Chondrocyte (in vitro differentiated cells): Measurements from ENCODE around the gene MRAS. TPM values are rescaled to one million over a fixed set of nuclear protein-coding genes. Genes with fewer than 3 reads are reported as not detected.
A peak's percentile ranks its signal among the peaks of the same experiment; 100 is the strongest.
"Not testable (repeated sequence)": the region's sequence is repeated elsewhere in the genome, so short reads cannot be mapped to it uniquely, and the experiment has no call there.

ENCODE experiments used
- DNase-seq: peaks from one replicate; pipeline ENCODE4 v3.0.0; 2021; ENCODE audit warnings: mixed read lengths, low spot score
- H3K27ac Mint-ChIP-seq: one replicate; pipeline ENCODE4 v1.8.0; 2021; ENCODE audit warnings: mild to moderate bottlenecking, moderate library complexity, mixed read lengths; ENCODE audit not compliant: unreplicated experiment
- H3K27me3 Mint-ChIP-seq: 2 replicates; pipeline ENCODE4 v1.8.0; 2021; ENCODE audit warnings: low read depth, mixed read lengths
- H3K36me3 Mint-ChIP-seq: 2 replicates; pipeline ENCODE4 v1.8.0; 2021; ENCODE audit warnings: low read depth, mixed read lengths
- H3K4me1 Mint-ChIP-seq: 2 replicates; pipeline ENCODE4 v1.8.0; 2021; ENCODE audit warnings: low read depth, mild to moderate bottlenecking, mixed read lengths
- H3K4me3 Mint-ChIP-seq: one replicate; pipeline ENCODE4 v1.8.0; 2021; ENCODE audit warnings: mild to moderate bottlenecking, moderate library complexity, mixed read lengths; ENCODE audit not compliant: unreplicated experiment
- H3K9me3 Mint-ChIP-seq: 2 replicates; pipeline ENCODE4 v1.8.0; 2021; ENCODE audit warnings: low read depth, mixed read lengths
- total RNA-seq: library from RNA; stranded (reverse); gene quantifications from 3 replicates; pipeline ENCODE4 v1.2.1, GENCODE V29; 2021
- TF ChIP-seq, protein P1 (sequence below): fragments of 200-600 bp; sonication (generic); IDR thresholded peaks from 2 replicates; pipeline ENCODE4 v1.5.0; 2021; ENCODE audit warnings: antibody characterized with exemption, mild to moderate bottlenecking, moderate library complexity

Gene MRAS
- total RNA-seq, 1 donor from 2014 or later, result 68.4 TPM

DNA sequence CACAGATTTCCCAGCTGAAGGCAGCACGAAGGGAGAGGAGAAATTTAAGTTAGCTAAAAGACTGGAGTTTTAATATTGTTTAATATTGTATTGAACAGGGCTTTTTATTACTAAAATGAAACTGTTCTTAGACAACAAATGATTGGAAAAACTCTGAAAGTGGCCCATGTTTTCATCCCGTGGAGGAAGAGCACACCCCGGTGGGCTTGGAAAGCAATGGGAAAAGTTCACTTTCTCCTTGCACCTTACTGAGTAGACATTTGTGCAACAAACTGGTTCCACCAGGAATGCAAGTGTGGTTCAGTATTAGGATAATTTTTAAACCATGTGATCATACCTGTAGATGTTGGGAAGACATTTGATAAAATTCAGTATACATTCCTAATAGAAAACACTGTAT lies 77.8 kb downstream of the MRAS start:
- H3K27ac Mint-ChIP-seq, result no peak overlapping the region
- H3K4me3 Mint-ChIP-seq, result no peak overlapping the region
- H3K9me3 Mint-ChIP-seq, result no peaks in the 10 kb centered on the region
- no peaks in the 10 kb centered on the region for H3K4me1 Mint-ChIP-seq
- no peak for DNase-seq
- peaks cover 1% of the 10 kb centered on the region for H3K27me3 Mint-ChIP-seq
- H3K36me3 Mint-ChIP-seq, result no peaks in the 10 kb centered on the region
- TF ChIP-seq, protein P1, sequence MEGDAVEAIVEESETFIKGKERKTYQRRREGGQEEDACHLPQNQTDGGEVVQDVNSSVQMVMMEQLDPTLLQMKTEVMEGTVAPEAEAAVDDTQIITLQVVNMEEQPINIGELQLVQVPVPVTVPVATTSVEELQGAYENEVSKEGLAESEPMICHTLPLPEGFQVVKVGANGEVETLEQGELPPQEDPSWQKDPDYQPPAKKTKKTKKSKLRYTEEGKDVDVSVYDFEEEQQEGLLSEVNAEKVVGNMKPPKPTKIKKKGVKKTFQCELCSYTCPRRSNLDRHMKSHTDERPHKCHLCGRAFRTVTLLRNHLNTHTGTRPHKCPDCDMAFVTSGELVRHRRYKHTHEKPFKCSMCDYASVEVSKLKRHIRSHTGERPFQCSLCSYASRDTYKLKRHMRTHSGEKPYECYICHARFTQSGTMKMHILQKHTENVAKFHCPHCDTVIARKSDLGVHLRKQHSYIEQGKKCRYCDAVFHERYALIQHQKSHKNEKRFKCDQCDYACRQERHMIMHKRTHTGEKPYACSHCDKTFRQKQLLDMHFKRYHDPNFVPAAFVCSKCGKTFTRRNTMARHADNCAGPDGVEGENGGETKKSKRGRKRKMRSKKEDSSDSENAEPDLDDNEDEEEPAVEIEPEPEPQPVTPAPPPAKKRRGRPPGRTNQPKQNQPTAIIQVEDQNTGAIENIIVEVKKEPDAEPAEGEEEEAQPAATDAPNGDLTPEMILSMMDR, result peak; percentile 79

DNA sequence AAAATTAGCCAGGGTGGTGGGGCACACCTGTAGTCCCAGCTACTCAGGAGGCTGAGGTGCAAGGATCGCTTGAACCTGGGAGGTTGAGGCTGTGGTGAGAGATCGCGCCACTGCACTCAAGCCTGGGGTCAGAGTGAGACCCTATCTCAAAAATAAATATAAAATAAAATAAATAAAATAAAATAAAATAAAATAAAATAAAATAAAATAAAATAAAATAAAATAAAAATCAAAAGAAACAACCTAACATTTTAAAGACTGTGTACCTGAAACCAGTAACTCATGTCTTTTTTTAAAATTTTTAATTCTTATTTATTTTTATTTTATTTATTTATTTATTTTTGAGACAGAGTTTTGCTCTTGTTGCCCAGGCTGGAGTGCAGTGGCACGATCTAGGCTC lies 78.4 kb downstream of the MRAS start:
- H3K9me3 Mint-ChIP-seq, H3K4me3 Mint-ChIP-seq, H3K4me1 Mint-ChIP-seq, H3K36me3 Mint-ChIP-seq, H3K27ac Mint-ChIP-seq, DNase-seq, H3K27me3 Mint-ChIP-seq: not testable (repeated sequence)

DNA sequence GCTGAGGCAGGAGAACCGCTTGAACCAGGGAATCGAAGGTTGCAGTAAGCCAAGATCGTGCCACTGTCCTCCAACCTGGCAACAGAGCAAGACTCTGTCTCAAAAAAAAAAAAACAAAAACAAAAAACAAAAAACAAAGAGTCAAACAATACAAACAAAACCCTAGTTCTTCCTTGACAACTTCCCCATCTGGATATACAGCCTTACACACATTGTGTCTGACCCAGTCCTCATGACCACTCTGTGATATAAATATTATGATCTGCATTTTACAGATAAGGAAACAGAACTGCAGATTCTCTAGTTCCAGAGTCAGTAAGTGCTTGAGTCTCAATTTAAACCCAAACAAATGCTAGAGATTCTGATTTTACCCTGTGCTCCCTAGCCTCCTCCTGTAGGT lies 81.3 kb downstream of the MRAS start:
- peaks cover 3% of the 10 kb centered on the region for H3K9me3 Mint-ChIP-seq
- TF ChIP-seq, protein P1, result no peak
- H3K36me3 Mint-ChIP-seq, result no peaks in the 10 kb centered on the region
- H3K27me3 Mint-ChIP-seq, result peaks cover 18% of the 10 kb centered on the region
- H3K27ac Mint-ChIP-seq, result no peak overlapping the region
- DNase-seq, result no peak
- H3K4me1 Mint-ChIP-seq, result peaks cover 3% of the 10 kb centered on the region
- no peak overlapping the region for H3K4me3 Mint-ChIP-seq

DNA sequence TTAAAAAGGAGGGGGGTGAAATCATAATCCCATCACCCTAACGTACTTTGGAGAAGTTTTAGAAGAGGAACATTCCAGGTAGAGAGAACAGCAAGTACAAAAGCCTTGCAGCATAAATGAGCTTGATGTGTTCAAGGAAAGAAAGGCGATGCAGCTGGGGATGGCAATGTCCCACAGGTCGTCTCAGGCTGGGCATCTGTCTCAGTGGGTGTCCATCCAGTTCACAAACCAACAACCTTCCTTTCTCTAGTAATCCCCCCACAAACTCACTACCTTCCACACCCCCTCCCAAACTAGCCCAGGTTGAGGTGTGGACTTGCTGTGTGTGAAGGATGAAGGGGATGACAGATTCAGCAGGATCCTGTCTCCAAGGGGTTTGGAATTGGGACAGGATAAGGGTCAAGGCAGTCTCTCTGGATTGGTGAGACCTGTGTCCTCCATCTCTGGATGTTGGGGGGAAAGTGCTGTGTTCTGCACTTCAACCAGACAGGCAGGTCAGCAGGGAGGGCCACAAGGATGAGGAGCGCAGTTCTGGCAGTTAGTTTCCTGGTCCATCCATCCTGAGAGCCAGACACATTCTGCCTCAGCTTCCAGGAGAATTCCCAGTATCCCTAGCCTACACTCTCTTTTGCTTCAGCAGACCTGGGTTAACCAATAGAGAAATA lies 84.3 kb downstream of the MRAS start:
- Mint-ChIP-seq H3K27ac (no peak overlapping the region), H3K4me3 (no peak overlapping the region), H3K36me3 (no peaks in the 10 kb centered on the region), H3K9me3 (peaks cover 3% of the 10 kb centered on the region), H3K27me3 (peaks cover 25% of the 10 kb centered on the region), H3K4me1 (peaks cover 3% of the 10 kb centered on the region)
- TF ChIP-seq, protein P1, result no peak
- no peak for DNase-seq

DNA sequence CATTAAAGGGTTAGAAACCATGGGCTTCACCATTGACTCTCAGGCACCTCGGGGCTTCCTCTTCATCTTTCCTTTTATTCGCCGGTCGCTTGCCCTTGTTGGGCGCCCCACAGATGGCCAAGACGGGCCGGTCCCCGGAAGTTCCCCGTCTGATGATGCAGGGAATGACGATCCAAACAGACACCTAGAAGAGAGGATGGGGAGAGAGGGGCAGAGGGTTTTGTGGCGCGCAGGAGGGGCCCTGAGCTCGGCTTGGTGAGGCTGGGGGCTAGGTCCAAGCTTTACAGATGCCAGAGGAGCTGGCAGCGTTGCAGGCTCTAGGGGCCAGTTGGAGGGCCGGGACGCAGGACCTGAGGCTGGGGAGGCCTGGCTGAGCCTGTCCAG lies 85.5 kb downstream of the MRAS start:
- Mint-ChIP-seq H3K27ac (no peak overlapping the region), H3K27me3 (peaks cover 25% of the 10 kb centered on the region)
- TF ChIP-seq, protein P1, result no peak

DNA sequence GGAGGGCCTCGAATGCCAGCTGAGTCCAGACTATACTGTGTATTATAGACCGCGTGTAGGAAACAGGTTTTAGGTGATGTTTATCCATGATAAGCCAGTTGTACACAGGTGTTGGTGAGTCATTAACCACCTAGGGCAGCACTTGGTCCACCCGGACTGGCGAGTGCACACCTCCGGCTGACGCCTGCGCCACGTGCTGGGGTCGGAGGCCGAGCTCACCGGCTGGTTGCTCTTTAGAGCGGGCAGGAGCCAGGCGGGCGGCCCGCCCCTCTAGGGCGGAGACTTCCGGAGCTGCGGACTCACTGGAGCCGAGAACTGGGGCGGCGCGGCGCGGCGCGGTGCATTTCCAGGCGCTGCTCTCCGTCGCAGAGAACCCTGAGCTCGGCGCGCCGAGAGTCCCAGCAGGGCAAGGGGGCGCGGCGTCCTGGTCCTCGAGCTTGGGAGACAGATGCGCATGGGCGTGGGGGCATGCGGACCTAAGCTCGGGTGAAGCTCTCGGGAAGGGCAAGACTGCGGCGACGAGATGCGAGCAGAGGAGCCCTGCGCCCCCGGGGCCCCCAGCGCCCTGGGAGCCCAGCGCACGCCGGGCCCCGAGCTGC lies 86.0 kb downstream of the MRAS start, which contains the start of gene ESYT3:
TSS of gene ESYT3 (plus strand) at position 341 of the 599 bp plus-strand sequence. CDS start at position 524, 183 bp downstream.
- H3K27ac Mint-ChIP-seq, result no peak within 1 kb of the TSS
- H3K4me3 Mint-ChIP-seq, result peak within 1 kb of the TSS; percentile 72
- H3K27me3 Mint-ChIP-seq, result peaks cover 25% of the 10 kb centered on the region
- peaks cover 3% of the 10 kb centered on the region for H3K9me3 Mint-ChIP-seq
- TF ChIP-seq, protein P1, result no peak
- peaks cover 3% of the 10 kb centered on the region for H3K4me1 Mint-ChIP-seq
- H3K36me3 Mint-ChIP-seq, result no peaks in the 10 kb centered on the region
- no peak for DNase-seq

More for the DNA sequence above, 85.5 kb downstream of the MRAS start:
- Mint-ChIP-seq H3K36me3 (no peaks in the 10 kb centered on the region), H3K4me1 (peaks cover 3% of the 10 kb centered on the region), H3K4me3 (peak overlapping the region; percentile 72), H3K9me3 (peaks cover 3% of the 10 kb centered on the region)
- DNase-seq, result no peak
